GM18520 (cell line): Measurements from ENCODE around the gene BATF2.

Experiments
- ATAC-seq: cut with Tn5 transposase; IDR thresholded peaks from one replicate; pipeline ENCODE4 v1.9.1; 2021; ENCODE audit not compliant: unreplicated experiment

Gene BATF2

GRCh38 chr11:64970731-64971151, 26.0 kb downstream of the BATF2 start:
- no peak for ATAC-seq

- ATAC-seq, result no peak
Observed at GRCh38 chr11:64969209-64969608, 27.6 kb downstream of the BATF2 start.

- ATAC-seq, result no peak
Observed at GRCh38 chr11:64967375-64967774, 29.4 kb downstream of the BATF2 start.

DNA sequence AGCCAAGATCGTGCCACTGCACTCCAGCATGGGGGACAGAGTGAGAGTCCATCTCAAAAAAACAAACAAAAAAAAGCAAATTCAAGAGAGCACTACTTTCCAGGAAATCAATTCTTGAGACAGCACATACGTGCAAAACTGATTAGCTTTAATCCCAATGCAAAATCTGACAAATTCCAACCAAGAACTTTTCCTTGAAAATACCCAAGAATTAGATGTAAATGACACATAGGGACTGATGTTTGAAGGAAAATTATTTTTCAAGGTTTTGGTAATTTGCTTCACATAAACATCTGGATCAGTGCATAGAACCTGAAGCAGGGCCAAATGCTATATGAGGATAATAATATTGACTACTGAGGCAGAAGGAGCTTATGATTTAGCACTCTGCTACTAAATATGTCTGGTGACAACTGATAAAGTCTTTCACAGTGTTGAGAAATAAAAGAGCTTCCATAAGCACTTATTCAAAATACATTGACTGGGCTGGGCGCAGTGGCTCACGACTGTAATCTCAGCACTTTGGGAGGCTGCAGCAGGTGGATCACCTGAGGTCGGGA, 33.6 kb downstream of the BATF2 start:
- no peak for ATAC-seq

GRCh38 chr11:64960719-64961118, 36.1 kb downstream of the BATF2 start:
- no peak for ATAC-seq

DNA sequence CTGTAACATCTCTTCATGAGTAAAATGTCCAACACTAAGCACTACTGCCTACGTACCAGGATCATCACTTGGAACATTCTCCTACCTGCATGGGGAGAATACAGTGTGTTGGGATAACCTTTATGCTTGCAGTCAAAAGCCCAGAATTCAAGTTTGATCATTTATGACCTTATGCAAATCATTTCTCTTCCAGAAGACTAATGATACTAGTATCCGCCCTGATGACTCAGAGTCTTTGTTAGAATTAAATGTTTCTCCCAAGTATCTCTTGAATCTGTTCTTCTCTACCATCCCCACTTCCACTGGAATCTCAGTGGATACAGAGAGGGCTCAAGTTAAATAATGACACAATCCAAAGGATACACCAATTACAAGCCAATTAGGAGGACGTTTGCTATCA, 37.3 kb downstream of the BATF2 start:
- no peak for ATAC-seq

DNA sequence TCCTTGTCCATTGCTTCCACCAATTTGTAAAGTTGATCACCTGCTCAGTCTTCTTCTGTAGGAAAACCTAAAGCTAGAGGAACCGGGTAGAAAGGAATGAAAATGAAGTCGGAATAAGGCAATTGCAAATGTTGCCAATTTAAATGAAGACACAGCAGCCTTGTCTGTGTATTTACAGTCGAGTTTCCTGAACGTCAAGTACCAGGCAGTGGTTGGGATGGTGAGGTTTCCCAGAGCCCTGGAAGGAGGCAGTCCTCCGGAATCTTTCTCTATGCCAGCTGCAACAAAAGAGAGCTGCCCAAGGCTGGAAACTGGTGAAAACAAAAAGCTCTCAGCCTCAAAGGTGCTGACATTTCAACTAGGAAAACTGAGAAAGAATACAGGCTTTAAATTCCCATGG, 42.6 kb downstream of the BATF2 start:
- no peak for ATAC-seq

DNA sequence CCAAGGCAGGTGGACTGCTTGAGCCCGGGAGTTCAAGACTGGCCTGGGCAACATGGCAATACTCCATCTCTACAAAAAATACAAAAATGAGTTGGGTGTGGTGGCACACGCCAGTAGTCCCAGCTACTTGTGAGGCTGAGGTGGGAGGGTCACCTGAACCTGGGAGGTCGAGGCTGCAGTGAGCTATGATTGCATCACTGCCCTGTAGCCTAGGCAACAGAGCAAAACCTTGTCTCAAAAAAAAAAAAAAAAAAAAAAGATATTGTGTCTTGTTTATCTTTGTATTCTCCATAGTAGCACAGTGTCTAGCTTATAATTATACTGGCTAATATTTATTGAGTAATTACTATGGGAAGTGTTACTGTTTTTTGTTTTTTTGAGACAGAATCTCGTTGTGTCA, 45.2 kb downstream of the BATF2 start:
- ATAC-seq, result no peak

GRCh38 chr11:64947208-64947814, 49.5 kb downstream of the BATF2 start:
- no peak for ATAC-seq
